Skeletal muscle tissue (tissue), 4 donors: Measurements from ENCODE around the gene SKI. TPM values are rescaled to one million over a fixed set of nuclear protein-coding genes. Genes with fewer than 3 reads are reported as not detected.

Experiments used
- H3K27ac ChIP-seq: one replicate; pipeline ENCODE4 v1.7.0; 2013; ENCODE audit warnings: mild to moderate bottlenecking, low read depth, low read length, inconsistent platforms
- H3K27me3 ChIP-seq, 3 donors: one replicate each; pipeline ENCODE4 v1.7.0; 2013; ENCODE audit warnings: low read length in 3 of 3; ENCODE audit not compliant: control insufficient read depth in 3 of 3, insufficient read depth in 3 of 3
- H3K36me3 ChIP-seq, 3 donors: one replicate each; pipeline ENCODE4 v1.7.0; 2013; ENCODE audit warnings: low read length in 3 of 3; ENCODE audit not compliant: control insufficient read depth in 3 of 3, insufficient read depth in 3 of 3
- H3K4me1 ChIP-seq, 3 donors: one replicate each; pipeline ENCODE4 v1.7.0; 2013; ENCODE audit warnings: low read length in 3 of 3, mild to moderate bottlenecking in 3 of 3; ENCODE audit not compliant: control insufficient read depth in 3 of 3, insufficient read depth in 3 of 3
- H3K4me3 ChIP-seq, 3 donors: one replicate each; pipeline ENCODE4 v1.7.0; 2013; ENCODE audit warnings: low read length in 3 of 3
- H3K9ac ChIP-seq, 3 donors: one replicate each; pipeline ENCODE4 v1.7.0; 2013; ENCODE audit warnings: low read length in 3 of 3, mild to moderate bottlenecking in 3 of 3, moderate library complexity in 2 of 3, low read depth in 1 of 3
- H3K9me3 ChIP-seq, 3 donors: one replicate each; pipeline ENCODE4 v1.7.0; 2013; ENCODE audit warnings: low read length in 3 of 3; ENCODE audit not compliant: control insufficient read depth in 3 of 3
- total RNA-seq: library from RNA; depleted of rRNA; stranded (reverse); fragments of >200 nt; gene quantifications from one replicate; pipeline ENCODE4 v1.2.3, GENCODE V29; 2014
- donor health status: Osteomylitis.

The SKI gene
- total RNA-seq, 1 donor from 2014 or later: 19.3 TPM

- H3K27ac ChIP-seq: no peak overlapping the region
- H3K9me3 ChIP-seq: no peaks in the 10 kb centered on the region
- no peak overlapping the region for H3K4me3 ChIP-seq
- H3K9ac ChIP-seq: no peak overlapping the region
- no peaks in the 10 kb centered on the region for H3K36me3 ChIP-seq
- peaks cover 0 to 2% (median 0%) of the 10 kb centered on the region in 3 donors for H3K27me3 ChIP-seq
- peaks cover 0 to 10% (median 0%) of the 10 kb centered on the region in 3 donors for H3K4me1 ChIP-seq
These were observed 120.5 kb downstream of the SKI start for GRCh38 chr1:2348346-2349325.

DNA sequence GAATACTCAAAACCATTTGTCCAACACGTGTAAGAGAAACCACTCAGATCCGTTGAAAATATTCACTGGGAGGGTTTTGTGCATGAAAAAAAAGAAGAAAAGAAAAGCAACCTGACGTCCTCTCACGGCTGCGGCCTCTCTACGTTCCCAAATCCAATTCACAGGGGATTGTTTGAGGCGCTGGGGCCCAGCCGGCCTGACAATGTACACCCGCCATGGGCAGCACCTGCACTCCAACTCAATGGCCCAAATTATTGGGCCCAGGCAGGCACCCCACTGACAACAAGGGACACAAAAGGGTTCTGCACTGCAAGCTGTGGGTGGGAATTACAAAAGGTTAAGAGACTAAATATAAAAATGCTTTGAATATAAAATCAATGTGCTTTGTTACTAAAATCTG, 121.7 kb downstream of the SKI start:
- no peaks in the 10 kb centered on the region for H3K27me3 ChIP-seq
- H3K36me3 ChIP-seq: no peaks in the 10 kb centered on the region
- H3K9ac ChIP-seq: no peak overlapping the region
- H3K27ac ChIP-seq: no peak overlapping the region
- no peaks in the 10 kb centered on the region for H3K9me3 ChIP-seq
- H3K4me1 ChIP-seq: peaks cover 0 to 11% (median 0%) of the 10 kb centered on the region in 3 donors
- H3K4me3 ChIP-seq: no peak overlapping the region

DNA sequence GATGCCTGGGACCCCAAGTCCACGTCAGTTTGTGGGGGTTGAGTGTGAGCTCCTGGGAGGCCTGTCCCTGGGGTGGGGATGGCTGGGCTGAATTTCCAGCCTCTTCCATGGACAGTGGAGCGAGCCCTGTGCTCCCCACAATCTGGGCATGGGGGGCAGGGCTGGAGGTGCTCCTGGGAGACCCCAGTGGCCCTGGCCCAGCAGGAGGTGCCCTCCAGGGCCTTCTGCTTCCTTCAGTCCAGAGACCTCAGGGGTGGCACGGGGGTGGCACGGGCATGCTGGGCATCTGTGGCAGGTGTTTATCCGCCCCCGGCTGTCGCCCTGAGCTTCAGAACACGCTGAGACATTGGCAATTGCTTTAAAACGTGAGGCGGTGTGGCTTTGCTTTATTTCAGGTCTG, 122.4 kb downstream of the SKI start:
- Histone ChIP-seq H3K27ac (no peak overlapping the region), H3K9me3 (no peaks in the 10 kb centered on the region), H3K9ac (no peak overlapping the region), H3K4me3 (no peak overlapping the region), H3K36me3 (no peaks in the 10 kb centered on the region), H3K27me3 (no peaks in the 10 kb centered on the region), H3K4me1 (peaks cover 0 to 11% (median 0%) of the 10 kb centered on the region in 3 donors)

DNA sequence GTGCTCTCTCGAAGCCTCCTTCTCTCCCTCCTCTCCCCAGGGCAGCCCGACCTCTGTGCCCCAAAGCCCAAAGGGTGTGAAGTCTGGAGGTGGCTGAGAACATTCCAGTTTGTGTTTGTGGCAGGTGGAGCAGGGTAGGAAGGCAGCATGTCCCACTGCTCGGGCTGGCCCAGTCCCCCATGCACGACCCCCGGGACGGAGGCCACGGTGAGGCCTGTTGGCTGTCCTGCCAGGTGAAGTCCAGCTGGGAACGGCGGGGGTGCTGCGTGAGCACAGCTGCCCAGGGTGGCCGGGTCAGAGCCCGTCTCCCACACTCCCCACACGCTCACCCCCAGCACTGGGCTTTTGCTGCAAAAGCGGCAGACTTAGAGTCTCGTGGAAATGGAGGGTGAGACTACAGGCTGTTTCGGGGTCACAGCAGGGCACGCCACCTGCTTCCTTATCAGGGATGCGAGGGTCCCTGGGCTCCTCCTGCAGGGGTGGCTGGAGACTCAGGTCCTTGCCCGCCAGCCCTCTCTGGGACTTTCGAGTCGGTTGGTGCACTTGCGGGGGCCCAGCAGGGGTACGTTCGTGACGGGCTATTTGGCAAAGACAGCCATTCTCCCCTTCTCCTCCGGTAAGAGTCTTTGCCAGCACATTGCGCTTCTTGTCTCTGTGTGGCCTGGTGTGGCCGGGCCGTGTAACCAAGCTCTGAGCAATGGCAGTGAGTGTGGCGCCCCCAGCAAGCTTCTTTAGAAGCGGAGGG, 123.0 kb downstream of the SKI start:
- Histone ChIP-seq H3K27ac (no peak overlapping the region), H3K4me1 (peaks cover 0 to 11% (median 0%) of the 10 kb centered on the region in 3 donors), H3K27me3 (no peaks in the 10 kb centered on the region), H3K9ac (no peak overlapping the region), H3K4me3 (no peak overlapping the region), H3K9me3 (no peaks in the 10 kb centered on the region), H3K36me3 (no peaks in the 10 kb centered on the region)

- peaks cover 0 to 11% (median 0%) of the 10 kb centered on the region in 3 donors for H3K4me1 ChIP-seq
- H3K4me3 ChIP-seq: no peak overlapping the region
- no peak overlapping the region for H3K9ac ChIP-seq
- no peaks in the 10 kb centered on the region for H3K27me3 ChIP-seq
- no peaks in the 10 kb centered on the region for H3K36me3 ChIP-seq
- no peaks in the 10 kb centered on the region for H3K9me3 ChIP-seq
- H3K27ac ChIP-seq: no peak overlapping the region
These were observed 123.6 kb downstream of the SKI start for GRCh38 chr1:2351723-2352122.

GRCh38 chr1:2352341-2352896, 124.3 kb downstream of the SKI start:
- H3K9me3 ChIP-seq: no peaks in the 10 kb centered on the region
- H3K27ac ChIP-seq: no peak overlapping the region
- peak overlapping the region in 1 of 3 donors; percentile 45 for H3K9ac ChIP-seq
- no peak overlapping the region for H3K4me3 ChIP-seq
- H3K36me3 ChIP-seq: no peaks in the 10 kb centered on the region
- no peaks in the 10 kb centered on the region for H3K27me3 ChIP-seq
- H3K4me1 ChIP-seq: peaks cover 0 to 11% (median 0%) of the 10 kb centered on the region in 3 donors

DNA sequence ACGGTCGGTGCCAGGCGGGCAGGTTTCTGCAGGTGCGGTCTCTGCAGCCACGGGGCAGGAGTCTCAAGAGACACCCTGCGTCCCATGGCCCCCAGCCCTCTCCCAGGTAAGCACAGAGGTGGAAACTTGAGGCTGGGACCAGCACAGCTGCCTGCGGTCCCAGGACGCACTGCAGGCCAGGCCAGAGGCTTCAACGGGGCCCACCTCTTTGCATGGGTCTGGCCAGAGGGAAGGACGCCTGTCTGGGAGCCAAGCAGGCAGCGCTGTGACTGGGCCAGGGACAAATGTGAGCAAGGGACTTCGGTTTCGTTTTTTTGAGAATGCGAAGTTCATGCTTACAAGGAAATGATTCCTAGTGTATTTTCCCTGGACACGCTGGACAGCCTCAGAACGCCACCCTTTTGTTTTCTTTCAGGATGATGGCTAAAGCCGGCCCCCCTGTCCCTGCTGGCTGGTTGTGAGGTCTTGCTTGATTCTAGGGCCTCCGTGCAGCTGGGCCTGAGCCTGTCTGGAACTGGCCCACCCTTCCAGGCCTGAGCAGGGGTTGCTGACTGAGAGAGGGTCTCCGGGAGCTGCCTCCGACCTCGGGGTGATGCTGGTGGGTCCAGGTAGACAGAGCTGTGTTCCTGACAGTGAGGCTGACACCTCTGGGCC, 124.9 kb downstream of the SKI start:
- peaks cover 0 to 11% (median 0%) of the 10 kb centered on the region in 3 donors for H3K4me1 ChIP-seq
- no peak overlapping the region for H3K4me3 ChIP-seq
- no peaks in the 10 kb centered on the region for H3K9me3 ChIP-seq
- peak overlapping the region in 2 of 3 donors; percentile 38 to 45 for H3K9ac ChIP-seq
- no peak overlapping the region for H3K27ac ChIP-seq
- no peaks in the 10 kb centered on the region for H3K27me3 ChIP-seq
- no peaks in the 10 kb centered on the region for H3K36me3 ChIP-seq

DNA sequence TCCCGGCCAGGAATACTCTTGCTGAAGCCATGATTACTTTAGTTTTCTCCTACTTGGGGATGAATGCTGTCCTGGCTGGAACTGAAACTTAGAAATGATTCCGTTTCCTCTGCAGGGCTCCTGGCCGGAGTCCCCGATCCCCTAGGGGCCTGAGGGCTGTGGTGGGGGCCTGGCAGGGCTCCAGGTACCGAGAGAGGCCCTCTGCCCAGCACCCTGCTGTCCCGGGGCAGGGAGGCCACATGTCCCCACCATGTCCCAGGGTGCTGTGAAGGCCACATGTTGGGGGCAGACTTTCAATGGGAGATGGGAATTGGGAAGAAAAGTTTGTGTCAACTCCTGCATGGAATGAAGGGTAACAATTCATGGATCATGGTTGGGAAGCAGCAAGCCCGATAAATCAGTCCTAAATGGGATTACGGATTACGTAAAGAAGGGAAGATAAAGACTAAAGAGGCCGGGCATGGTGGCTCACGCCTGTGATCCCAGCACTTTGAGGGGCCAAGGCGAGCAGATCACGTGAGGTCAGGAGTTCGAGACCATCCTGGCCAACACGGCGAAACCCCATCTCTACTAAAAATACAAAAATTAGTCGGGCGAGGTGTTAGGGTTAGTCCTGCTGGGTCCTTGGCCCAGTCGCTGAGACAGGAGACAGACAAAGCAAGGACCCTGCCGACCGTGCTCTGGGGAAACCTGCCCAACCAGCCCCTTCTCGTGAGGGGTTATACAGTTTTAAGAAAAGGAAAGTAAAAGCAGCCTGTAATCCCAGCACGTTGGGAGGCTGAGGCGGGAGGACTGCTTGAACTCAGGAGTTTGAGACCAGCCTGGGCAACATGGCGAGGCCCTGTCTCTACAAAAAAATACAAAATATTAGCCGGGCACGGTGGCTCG, 125.7 kb downstream of the SKI start:
- no peak overlapping the region for H3K27ac ChIP-seq
- H3K4me3 ChIP-seq: no peak overlapping the region
- H3K9me3 ChIP-seq: no peaks in the 10 kb centered on the region
- peaks cover 0 to 11% (median 0%) of the 10 kb centered on the region in 3 donors for H3K4me1 ChIP-seq
- no peaks in the 10 kb centered on the region for H3K36me3 ChIP-seq
- peak overlapping the region in 2 of 3 donors; percentile 38 to 45 for H3K9ac ChIP-seq
- no peaks in the 10 kb centered on the region for H3K27me3 ChIP-seq
